BE2C (cell line): ENCODE results near the gene PROX2.

ENCODE experiments used
- DNase-seq: peaks from one replicate; pipeline ENCODE4 v3.0.0-alpha.2; 2020
- H3K27me3 ChIP-seq: fragments of 250-450 bp; sonication (Bioruptor Pico); 2 replicates; pipeline ENCODE4 v1.5.1; 2020; ENCODE audit warnings: mild to moderate bottlenecking
- H3K36me3 ChIP-seq: fragments of 250-450 bp; sonication (Bioruptor Pico); 2 replicates; pipeline ENCODE4 v1.5.1; 2020; ENCODE audit warnings: mild to moderate bottlenecking
- H3K4me1 ChIP-seq: fragments of 250-450 bp; sonication (Bioruptor Pico); 2 replicates; pipeline ENCODE4 v1.5.1; 2020
- H3K4me3 ChIP-seq: 2 replicates; pipeline ENCODE4 v1.5.1; 2011; ENCODE audit warnings: low read depth, low read length
- H3K9me3 ChIP-seq: fragments of 250-450 bp; sonication (Bioruptor Pico); 2 replicates; pipeline ENCODE4 v1.5.1; 2020
- TF ChIP-seq, protein P1 (sequence below): IDR thresholded peaks from 2 replicates; pipeline ENCODE4 v1.5.1; 2012; ENCODE audit warnings: mild to moderate bottlenecking, low read depth, low read length

PROX2 gene

DNA sequence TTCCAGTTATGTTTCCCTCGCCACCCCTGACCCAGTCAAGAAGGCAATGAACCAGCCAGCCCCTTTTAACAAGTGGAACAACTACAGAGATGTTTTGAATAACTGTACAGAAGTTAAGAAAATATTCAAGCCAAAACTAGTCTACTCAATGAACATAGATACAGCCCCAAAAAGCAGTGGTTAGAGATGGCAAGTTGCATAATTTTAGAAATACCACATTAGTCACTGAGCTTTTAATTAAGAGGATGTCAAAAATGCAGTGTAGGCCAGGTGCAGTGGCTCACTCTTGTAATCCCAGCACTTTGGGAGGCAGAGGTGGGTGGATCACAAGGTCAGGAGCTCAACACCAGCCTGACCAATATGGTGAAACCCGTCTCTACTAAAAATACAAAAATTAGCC is 27.2 kb downstream of the PROX2 start:
- Histone ChIP-seq H3K9me3 (no peaks in the 10 kb centered on the region), H3K27me3 (no peaks in the 10 kb centered on the region), H3K4me1 (peaks cover 22% of the 10 kb centered on the region), H3K4me3 (no peak overlapping the region), H3K36me3 (no peaks in the 10 kb centered on the region)
- DNase-seq: no peak
- TF ChIP-seq, protein P1, sequence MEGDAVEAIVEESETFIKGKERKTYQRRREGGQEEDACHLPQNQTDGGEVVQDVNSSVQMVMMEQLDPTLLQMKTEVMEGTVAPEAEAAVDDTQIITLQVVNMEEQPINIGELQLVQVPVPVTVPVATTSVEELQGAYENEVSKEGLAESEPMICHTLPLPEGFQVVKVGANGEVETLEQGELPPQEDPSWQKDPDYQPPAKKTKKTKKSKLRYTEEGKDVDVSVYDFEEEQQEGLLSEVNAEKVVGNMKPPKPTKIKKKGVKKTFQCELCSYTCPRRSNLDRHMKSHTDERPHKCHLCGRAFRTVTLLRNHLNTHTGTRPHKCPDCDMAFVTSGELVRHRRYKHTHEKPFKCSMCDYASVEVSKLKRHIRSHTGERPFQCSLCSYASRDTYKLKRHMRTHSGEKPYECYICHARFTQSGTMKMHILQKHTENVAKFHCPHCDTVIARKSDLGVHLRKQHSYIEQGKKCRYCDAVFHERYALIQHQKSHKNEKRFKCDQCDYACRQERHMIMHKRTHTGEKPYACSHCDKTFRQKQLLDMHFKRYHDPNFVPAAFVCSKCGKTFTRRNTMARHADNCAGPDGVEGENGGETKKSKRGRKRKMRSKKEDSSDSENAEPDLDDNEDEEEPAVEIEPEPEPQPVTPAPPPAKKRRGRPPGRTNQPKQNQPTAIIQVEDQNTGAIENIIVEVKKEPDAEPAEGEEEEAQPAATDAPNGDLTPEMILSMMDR: no peak

DNA sequence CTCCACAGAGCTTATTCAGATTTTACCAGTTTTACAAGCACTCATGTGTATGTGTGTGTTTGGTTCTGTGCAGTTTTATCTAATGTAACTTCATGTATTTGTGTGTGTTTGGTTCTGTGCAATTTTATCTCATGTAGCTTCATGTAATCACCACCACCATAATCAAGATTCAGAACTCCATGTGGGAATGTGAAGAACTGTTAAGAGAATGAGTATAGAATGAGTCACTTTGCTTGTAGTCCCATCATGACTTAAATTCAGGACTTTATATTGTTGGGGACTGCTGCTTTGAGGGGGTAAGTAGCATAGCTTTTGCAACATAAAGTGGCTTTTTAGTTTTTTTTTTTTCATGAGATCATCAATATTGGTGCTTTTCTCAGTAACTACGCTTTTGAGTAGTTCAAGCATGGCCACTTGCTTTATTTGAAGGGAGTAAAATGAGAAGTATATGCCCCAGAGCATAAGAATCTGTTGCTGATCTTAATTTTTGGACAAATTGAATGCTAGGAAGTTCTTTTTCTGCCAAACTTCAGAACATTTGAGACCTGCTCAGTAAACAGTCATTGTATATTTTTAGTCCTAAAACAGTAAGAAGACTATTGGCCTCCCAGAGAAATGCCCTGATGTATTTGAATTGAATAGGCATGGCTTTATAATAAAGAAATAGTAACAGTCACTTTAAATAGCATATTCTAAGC is 28.8 kb downstream of the PROX2 start:
- TF ChIP-seq, protein P1: no peak
- Histone ChIP-seq H3K4me3 (no peak overlapping the region), H3K9me3 (no peaks in the 10 kb centered on the region), H3K4me1 (peaks cover 28% of the 10 kb centered on the region), H3K36me3 (no peaks in the 10 kb centered on the region), H3K27me3 (no peaks in the 10 kb centered on the region)
- DNase-seq: no peak

- DNase-seq: peak; percentile 33
- no peaks in the 10 kb centered on the region; the same call in 1 of the 2 replicates for H3K36me3 ChIP-seq
- H3K4me1 ChIP-seq: peaks cover 28% of the 10 kb centered on the region
- H3K27me3 ChIP-seq: no peaks in the 10 kb centered on the region
- TF ChIP-seq, protein P1: no peak
- H3K9me3 ChIP-seq: no peaks in the 10 kb centered on the region
- no peak overlapping the region for H3K4me3 ChIP-seq
These were observed 29.8 kb downstream of the PROX2 start for GRCh38 chr14:74846168-74846567.

GRCh38 chr14:74843653-74844052 is 32.3 kb downstream of the PROX2 start:
- Histone ChIP-seq H3K4me3 (no peak overlapping the region), H3K4me1 (peaks cover 28% of the 10 kb centered on the region), H3K27me3 (no peaks in the 10 kb centered on the region), H3K36me3 (peaks cover 8% of the 10 kb centered on the region), H3K9me3 (no peaks in the 10 kb centered on the region)
- DNase-seq: peak; percentile 71
- TF ChIP-seq, protein P1: 0 out of 2 replicates have a peak, but pooled peaks have one; percentile 11

GRCh38 chr14:74841230-74842207 is 34.4 kb downstream of the PROX2 start:
- H3K4me1 ChIP-seq: peaks cover 24% of the 10 kb centered on the region
- no peaks in the 10 kb centered on the region for H3K27me3 ChIP-seq
- TF ChIP-seq, protein P1: no peak
- H3K9me3 ChIP-seq: no peaks in the 10 kb centered on the region
- H3K4me3 ChIP-seq: no peak overlapping the region
- peaks cover 8% of the 10 kb centered on the region for H3K36me3 ChIP-seq
- no peak for DNase-seq
